DOHH2 (cell line): ENCODE results near the gene KCNIP3.

Experiments
- EZH2phosphoT487 ChIP-seq: fragments of 200-600 bp; sonication (generic); IDR thresholded peaks from 2 replicates; pipeline ENCODE4 v1.6.1; 2017; ENCODE audit warnings: borderline replicate concordance, mild to moderate bottlenecking, antibody characterized with exemption, low read length, moderate library complexity, mixed read lengths
- TF ChIP-seq, protein P1 (sequence below): fragments of 200-600 bp; sonication (generic); IDR thresholded peaks from one replicate; pipeline ENCODE4 v1.5.1; 2014; ENCODE audit warnings: antibody characterized with exemption, mild to moderate bottlenecking, low read depth, low read length; ENCODE audit not compliant: poor library complexity, severe bottlenecking

DNA sequence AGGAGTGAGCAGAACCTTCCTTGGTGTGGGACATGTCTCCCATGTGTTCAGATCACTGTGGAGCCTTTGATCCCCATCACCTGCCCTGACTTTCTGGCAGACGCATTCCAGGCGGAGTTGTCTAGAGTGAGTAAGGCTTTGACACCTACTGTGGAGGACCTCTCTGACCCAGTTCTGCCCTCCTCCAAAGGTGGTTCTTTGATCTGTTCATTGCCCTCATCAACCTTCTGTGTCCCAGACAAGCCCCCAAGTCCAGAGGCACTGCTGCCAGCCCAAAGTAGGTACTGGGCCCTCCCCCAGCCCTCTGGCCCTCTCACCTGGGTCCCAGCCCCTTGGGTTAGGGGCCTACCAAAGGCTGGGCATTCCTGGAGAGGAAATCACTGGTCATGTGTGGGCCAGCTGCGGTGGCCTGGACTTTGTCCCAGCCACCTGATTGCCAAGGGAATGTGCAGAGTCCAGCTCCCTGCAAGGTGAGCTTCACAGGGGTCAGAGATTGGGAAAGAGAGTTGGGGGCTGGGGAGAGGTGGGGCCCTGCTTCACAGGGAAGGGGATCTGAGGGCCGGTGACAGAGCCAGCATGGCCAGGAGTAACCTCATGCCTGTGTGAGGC lies 93.2 kb downstream of the KCNIP3 start:
- TF ChIP-seq, protein P1, sequence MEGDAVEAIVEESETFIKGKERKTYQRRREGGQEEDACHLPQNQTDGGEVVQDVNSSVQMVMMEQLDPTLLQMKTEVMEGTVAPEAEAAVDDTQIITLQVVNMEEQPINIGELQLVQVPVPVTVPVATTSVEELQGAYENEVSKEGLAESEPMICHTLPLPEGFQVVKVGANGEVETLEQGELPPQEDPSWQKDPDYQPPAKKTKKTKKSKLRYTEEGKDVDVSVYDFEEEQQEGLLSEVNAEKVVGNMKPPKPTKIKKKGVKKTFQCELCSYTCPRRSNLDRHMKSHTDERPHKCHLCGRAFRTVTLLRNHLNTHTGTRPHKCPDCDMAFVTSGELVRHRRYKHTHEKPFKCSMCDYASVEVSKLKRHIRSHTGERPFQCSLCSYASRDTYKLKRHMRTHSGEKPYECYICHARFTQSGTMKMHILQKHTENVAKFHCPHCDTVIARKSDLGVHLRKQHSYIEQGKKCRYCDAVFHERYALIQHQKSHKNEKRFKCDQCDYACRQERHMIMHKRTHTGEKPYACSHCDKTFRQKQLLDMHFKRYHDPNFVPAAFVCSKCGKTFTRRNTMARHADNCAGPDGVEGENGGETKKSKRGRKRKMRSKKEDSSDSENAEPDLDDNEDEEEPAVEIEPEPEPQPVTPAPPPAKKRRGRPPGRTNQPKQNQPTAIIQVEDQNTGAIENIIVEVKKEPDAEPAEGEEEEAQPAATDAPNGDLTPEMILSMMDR: no peak
- no peak for TF ChIP-seq EZH2phosphoT487
